GM12873 (cell line): ENCODE results near the gene GRID2.

Experiments used
- CTCF ChIP-seq: IDR thresholded peaks from 2 replicates; pipeline ENCODE4 v1.5.1; 2012; ENCODE audit warnings: low read depth, mild to moderate bottlenecking, moderate library complexity, low read length, control low read depth; ENCODE audit not compliant: insufficient read depth; ENCODE audit errors: missing control alignments

The GRID2 gene

DNA sequence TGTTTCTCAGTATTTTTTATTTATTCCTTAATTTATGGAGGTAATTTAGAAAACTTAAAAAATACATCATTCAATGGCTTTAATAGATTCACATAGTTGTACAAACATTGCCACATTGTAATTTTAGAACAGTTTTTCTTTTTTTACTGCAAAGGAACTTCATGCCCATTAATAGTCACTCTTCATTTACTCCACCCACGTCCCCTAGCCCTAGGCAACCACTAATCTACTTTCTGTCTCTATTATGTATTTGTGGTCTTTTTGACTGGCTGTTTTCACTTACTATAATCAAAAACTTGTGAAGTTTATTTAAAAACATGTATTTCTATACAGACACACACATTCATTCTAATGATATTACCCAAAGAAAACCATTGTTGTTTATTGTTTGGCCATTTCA, 664.8 kb downstream of the GRID2 start:
- TF ChIP-seq CTCF, result no peak

DNA sequence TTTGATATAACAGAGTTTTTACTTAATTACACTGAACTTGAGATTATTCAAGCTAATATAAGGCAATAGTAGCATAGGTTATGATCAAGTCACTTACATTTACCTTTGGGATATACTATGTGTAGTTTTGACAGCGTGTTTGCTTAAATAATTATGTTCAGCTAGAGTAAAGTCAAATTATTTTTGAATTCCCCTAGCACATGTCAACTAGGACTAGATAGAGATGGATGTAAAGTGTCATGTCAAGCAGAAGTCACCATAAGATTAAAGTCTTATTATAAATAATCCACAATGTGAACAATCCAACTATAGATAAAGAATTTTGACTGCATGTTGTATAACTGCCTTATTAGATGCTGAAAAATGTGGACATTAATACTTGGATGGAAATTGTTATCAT, 665.2 kb downstream of the GRID2 start:
- no peak for TF ChIP-seq CTCF

GRCh38 chr4:92969650-92970379, 666.0 kb downstream of the GRID2 start:
- TF ChIP-seq CTCF, result no peak

DNA sequence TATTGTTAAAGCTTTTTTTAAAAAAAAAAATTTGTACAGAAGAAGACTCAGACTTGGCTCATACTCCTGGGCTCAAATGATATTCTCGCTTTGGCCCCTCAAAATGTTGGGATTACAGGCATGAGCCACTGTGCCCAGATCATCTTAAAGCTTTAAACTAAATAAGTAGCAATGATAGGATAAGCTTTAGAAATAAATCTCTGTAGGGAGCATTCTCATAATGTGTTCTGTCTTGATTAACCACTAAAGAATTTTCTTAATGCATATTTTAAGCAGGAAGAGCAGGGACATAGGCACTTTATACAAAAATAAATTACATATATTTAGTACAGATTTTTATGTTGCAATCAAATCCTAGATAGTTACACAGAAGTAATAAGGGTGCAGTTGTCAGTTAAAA, 667.2 kb downstream of the GRID2 start:
- no peak for TF ChIP-seq CTCF

- TF ChIP-seq CTCF, result no peak
Observed at GRCh38 chr4:92988301-92988700, 684.5 kb downstream of the GRID2 start.

- TF ChIP-seq CTCF, result no peak
Observed at GRCh38 chr4:92992758-92993157, 689.0 kb downstream of the GRID2 start.

DNA sequence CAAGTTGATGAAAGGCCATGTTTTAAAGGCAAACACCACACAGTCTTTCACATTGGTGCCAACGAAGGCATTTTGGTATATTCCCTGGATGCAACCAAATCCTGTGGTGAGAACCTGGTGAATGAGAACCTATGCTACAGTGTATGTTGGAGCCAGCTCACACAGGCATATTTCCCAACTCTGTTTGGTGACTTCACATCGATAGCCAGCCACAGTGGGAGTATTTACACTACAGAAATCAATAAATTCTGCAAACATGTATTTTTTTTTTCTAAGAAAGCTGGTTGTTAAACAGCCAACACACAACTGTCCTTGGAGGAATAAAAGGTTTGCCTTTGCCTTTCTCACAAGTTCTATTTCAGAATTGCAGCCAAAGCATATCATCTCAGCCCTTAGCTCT, 691.0 kb downstream of the GRID2 start:
- no peak for TF ChIP-seq CTCF
